Mucosa of descending colon (tissue), 3 donors: ENCODE measurements around the gene JADE3. TPM values are rescaled to one million over a fixed set of nuclear protein-coding genes. Genes with fewer than 3 reads are reported as not detected.
A peak's percentile ranks its signal among the peaks of the same experiment; 100 is the strongest.
"Not testable (repeated sequence)": the region's sequence is repeated elsewhere in the genome, so short reads cannot be mapped to it uniquely, and the experiment has no call there.

ENCODE experiments used
- ATAC-seq: fragments of 200-7000 bp; cut with Tn5 transposase; one replicate; pipeline ENCODE4 v1.9.1; 2020; ENCODE audit warnings: mild to moderate bottlenecking, moderate library complexity
- DNase-seq, 3 donors: peaks; one replicate each; pipeline ENCODE4 v3.0.0-alpha.2; 2020
- H3K36me3 ChIP-seq: fragments of 200-600 bp; one replicate; pipeline ENCODE4 v1.8.0; 2021; ENCODE audit warnings: low read depth, mild to moderate bottlenecking
- H3K4me1 ChIP-seq: fragments of 200-600 bp; one replicate; pipeline ENCODE4 v1.8.0; 2021; ENCODE audit warnings: low read depth, mild to moderate bottlenecking
- H3K4me3 ChIP-seq: fragments of 200-600 bp; one replicate; pipeline ENCODE4 v1.8.0; 2021; ENCODE audit warnings: mild to moderate bottlenecking
- H3K9me3 ChIP-seq: fragments of 200-600 bp; one replicate; pipeline ENCODE4 v1.8.0; 2021; ENCODE audit warnings: mild to moderate bottlenecking
- intact Hi-C, 2 donors: fragments of 100-400 bp; cut with DNase I in 1 of 2; cut with micrococcal nuclease in 1 of 2; formaldehyde crosslinking; loops; one replicate each; pipeline versions ENCODE4 v1.11.0 to v1.11.1; 2022; cut with DNase I, micrococcal nuclease
- total RNA-seq, 3 donors: library from RNA; stranded (reverse); fragmentation: NEBNext Ultra II Directional in 2 of 3; extraction: Animal tissue kit (Norgen Biotek cat#: 25700) in 2 of 3; gene quantifications; one replicate each; pipeline versions ENCODE4 v1.2.1 to v1.2.4, GENCODE V29; 2021 to 2023
- TF ChIP-seq, protein P1 (sequence below): fragments of 200-600 bp; IDR thresholded peaks from one replicate; pipeline ENCODE4 v1.8.0; 2022; ENCODE audit warnings: antibody characterized with exemption, mild to moderate bottlenecking
- donor health status: DM: no; HTN: no; CAD: no; lungs with moderate emphysema.
- donor health status: DM: no; HTN: no; CAD: no.
- donor health status: DM: no; HTN: yes; CAD: no.

The JADE3 gene
- total RNA-seq, 3 donors from 2014 or later, result 4.7 to 8.0 (median 5.2) TPM

DNA sequence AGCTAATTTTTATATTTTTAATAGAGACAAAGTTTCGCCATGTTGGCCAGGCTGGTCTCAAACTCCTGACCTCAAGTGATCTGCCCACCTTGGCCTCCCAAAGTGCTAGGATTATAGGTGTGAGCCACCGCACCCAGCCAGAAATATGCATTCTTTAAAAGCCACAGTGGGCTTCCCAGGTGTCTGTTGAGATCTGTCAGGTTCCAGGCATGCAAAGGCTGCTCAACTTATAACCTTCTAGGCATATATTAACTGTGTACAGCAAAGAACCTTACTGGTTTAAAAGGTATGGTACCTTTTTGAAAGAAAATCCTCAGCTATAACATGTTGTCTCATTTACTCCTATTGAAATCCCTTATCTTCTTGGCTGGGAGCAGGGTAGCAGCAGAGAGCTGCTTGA lies 42.5 kb downstream of the JADE3 start:
- ATAC-seq (no peak), DNase-seq (no peak)
- no peaks in the 10 kb centered on the region for H3K4me1 ChIP-seq
- H3K4me3 ChIP-seq, result no peak overlapping the region
- intact Hi-C loops, result no loop called here
- H3K9me3 ChIP-seq, result no peaks in the 10 kb centered on the region
- H3K36me3 ChIP-seq, result no peaks in the 10 kb centered on the region
- TF ChIP-seq, protein P1, sequence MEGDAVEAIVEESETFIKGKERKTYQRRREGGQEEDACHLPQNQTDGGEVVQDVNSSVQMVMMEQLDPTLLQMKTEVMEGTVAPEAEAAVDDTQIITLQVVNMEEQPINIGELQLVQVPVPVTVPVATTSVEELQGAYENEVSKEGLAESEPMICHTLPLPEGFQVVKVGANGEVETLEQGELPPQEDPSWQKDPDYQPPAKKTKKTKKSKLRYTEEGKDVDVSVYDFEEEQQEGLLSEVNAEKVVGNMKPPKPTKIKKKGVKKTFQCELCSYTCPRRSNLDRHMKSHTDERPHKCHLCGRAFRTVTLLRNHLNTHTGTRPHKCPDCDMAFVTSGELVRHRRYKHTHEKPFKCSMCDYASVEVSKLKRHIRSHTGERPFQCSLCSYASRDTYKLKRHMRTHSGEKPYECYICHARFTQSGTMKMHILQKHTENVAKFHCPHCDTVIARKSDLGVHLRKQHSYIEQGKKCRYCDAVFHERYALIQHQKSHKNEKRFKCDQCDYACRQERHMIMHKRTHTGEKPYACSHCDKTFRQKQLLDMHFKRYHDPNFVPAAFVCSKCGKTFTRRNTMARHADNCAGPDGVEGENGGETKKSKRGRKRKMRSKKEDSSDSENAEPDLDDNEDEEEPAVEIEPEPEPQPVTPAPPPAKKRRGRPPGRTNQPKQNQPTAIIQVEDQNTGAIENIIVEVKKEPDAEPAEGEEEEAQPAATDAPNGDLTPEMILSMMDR, result no peak

DNA sequence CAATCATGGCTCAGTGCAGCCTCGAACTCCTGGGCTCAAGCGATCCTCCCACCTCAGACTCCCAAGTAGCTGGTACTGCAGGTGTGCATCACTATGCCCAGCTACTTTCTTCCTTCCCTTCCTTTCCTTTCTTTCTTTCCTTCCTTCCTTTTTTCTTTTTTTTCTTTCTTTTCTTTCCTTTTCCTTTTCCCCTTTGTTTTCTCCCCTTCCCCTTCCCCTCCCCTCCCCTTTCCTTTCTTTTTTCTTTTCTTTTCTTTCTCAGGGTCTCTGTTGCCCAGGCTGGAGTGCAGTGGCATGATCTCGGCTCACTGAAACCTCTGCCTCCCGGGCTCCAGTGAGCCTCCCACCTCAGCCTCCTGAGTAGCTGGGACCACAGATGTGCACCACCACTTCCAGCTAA lies 44.4 kb downstream of the JADE3 start:
- H3K9me3 ChIP-seq, H3K4me1 ChIP-seq, ATAC-seq, intact Hi-C loops, H3K4me3 ChIP-seq, DNase-seq, H3K36me3 ChIP-seq: not testable (repeated sequence)

DNA sequence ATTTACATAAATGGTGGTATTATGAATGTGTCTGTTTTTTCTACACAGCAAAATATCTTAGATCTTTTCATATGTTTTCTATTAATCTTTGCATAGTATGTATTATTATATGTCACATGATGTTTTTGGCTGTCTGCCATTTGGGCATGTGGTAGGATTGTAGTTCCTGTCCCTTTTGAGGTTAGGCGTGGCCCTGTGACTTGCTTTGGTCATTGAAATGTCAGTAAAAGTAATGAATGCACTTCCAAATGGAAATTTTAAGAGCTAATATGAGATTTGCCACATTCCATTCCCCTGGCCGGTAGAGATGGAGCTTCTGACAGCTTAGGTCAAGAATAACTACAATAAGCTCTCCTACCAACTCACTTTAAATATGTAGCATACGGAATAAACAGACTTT lies 45.1 kb downstream of the JADE3 start:
- intact Hi-C loops, result no loop called here
- Histone ChIP-seq H3K9me3 (no peaks in the 10 kb centered on the region), H3K36me3 (no peaks in the 10 kb centered on the region), H3K4me3 (no peak overlapping the region), H3K4me1 (no peaks in the 10 kb centered on the region)
- peak in 1 of 3 donors; percentile 17 for DNase-seq
- no peak for ATAC-seq
- TF ChIP-seq, protein P1, result no peak

DNA sequence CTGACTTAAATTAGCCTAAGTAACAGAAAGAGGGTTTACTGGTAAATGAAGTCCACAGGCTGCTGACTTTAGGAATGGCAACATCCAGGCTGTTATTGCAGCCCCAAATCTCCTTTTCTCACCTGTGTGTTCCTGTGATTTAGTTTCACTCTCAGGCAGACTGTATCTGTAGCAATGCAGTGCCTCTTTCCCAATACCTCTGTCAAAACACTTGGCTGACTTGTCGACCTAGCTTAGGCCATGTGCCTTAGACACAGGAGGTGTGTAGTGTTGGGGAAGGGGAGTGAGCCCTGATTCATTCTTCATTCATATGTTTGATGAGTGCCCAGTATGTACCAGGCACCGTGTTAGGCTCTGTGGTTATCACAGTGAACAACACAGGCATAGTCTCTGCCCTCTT lies 46.9 kb downstream of the JADE3 start:
- intact Hi-C loops, result no loop called here
- TF ChIP-seq, protein P1, result no peak
- Histone ChIP-seq H3K4me1 (no peaks in the 10 kb centered on the region), H3K4me3 (no peak overlapping the region), H3K9me3 (no peaks in the 10 kb centered on the region), H3K36me3 (no peaks in the 10 kb centered on the region)
- ATAC-seq, result no peak
- no peak for DNase-seq

DNA sequence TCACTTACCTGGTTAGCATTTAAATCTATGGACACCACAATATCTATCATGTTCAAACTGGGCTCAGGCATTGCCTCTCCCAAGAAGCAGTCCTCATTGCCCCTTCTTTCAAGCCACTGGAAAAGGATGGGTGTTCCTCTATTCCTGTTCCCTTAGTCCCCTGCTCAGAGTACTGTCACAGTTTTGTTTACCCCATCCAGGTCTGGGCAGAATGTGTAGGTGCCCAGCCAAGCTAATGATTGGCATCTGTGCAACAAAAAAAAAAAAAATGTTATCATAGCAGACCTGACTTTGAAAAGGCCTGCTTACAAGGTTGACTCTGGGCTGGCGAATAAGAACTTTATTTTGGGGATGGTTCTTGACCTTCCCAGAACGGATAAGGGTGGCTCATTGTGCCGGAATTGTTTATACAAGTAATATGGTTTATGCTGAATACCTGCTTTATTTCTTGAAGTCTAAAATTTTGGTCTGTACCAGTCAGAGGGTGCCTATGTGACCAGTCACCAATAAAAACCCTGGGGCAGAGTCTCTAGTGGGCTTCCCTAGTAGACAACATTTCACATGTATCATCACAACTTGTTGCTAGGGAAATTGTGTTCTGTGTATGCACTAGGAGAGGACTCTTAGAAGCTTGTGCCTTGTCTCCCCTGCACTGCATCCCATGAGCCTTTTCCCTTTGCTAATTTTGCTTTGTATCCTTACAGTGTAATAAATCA lies 47.9 kb downstream of the JADE3 start:
- no peaks in the 10 kb centered on the region for H3K36me3 ChIP-seq
- DNase-seq (no peak), ATAC-seq (no peak)
- H3K4me3 ChIP-seq, result no peak overlapping the region
- TF ChIP-seq, protein P1, result no peak
- no peaks in the 10 kb centered on the region for H3K4me1 ChIP-seq
- intact Hi-C loops, result no loop called here
- H3K9me3 ChIP-seq, result no peaks in the 10 kb centered on the region

DNA sequence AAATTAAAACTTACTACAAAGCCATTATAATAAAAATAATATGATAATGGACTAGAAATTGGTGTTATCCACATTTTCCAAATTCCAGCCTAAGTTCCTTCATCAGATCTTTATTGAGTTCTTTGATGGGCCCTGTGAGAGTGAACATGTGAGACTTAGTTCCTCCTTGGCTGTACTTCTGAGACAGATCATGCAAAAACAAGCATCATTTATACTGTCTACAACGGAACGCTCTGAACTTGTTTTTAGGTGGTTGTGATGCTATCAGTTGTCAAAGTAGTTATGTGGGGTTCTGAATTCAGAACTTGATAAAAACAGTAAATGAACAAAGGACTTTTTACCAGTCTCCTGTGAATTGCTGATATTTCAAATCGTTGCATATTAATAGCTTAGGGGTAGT lies 48.9 kb downstream of the JADE3 start:
- no peak for ATAC-seq
- Histone ChIP-seq H3K4me1 (no peaks in the 10 kb centered on the region), H3K4me3 (no peak overlapping the region), H3K9me3 (no peaks in the 10 kb centered on the region), H3K36me3 (no peaks in the 10 kb centered on the region)
- no peak for DNase-seq
- TF ChIP-seq, protein P1, result no peak
- intact Hi-C loops, result no loop called here
